Ovary (tissue), 9 donors: ENCODE measurements around the gene TMC6. TPM values are rescaled to one million over a fixed set of nuclear protein-coding genes. Genes with fewer than 3 reads are reported as not detected.

ENCODE experiments used
- DNase-seq, 5 donors: peaks; one replicate each; pipeline ENCODE4 v3.0.0-alpha.2; 2019 to 2020
- H3K27ac ChIP-seq, 2 donors: fragments of 200-600 bp; one replicate each; pipeline versions ENCODE4 v1.5.1 to v1.8.0; 2019 to 2022
- H3K27me3 ChIP-seq: fragments of 200-600 bp; one replicate; pipeline ENCODE4 v1.8.0; 2022
- H3K36me3 ChIP-seq: fragments of 200-600 bp; sonication (generic); one replicate; pipeline ENCODE4 v1.5.1; 2019
- H3K4me1 ChIP-seq: one replicate; pipeline ENCODE4 v1.8.1; 2013; ENCODE audit warnings: mild to moderate bottlenecking, moderate library complexity; ENCODE audit not compliant: insufficient read depth
- H3K4me3 ChIP-seq: fragments of 200-600 bp; sonication (generic); one replicate; pipeline ENCODE4 v1.5.1; 2017
- H3K9me3 ChIP-seq, 2 donors: fragments of 200-600 bp in 1 of 2; sonication (generic) in 1 of 2; one replicate each; pipeline versions ENCODE4 v1.5.1 to v1.8.1; 2013 to 2019; ENCODE audit warnings: mild to moderate bottlenecking in 1 of 2, moderate library complexity in 1 of 2
- CTCF ChIP-seq, 3 donors: fragments of 450-650 bp in 2 of 3; fragments of 200-600 bp in 1 of 3; IDR thresholded peaks; one replicate each; pipeline versions ENCODE4 v1.5.1 to v1.8.0; 2016 to 2022; ENCODE audit warnings: antibody characterized with exemption in 3 of 3, mild to moderate bottlenecking in 1 of 3
- EP300 ChIP-seq: sonication (generic); formaldehyde crosslinking; IDR thresholded peaks from one replicate; pipeline ENCODE4 v1.6.1; 2017; ENCODE audit warnings: antibody characterized with exemption
- POLR2A ChIP-seq: fragments of 450-650 bp; IDR thresholded peaks from one replicate; pipeline ENCODE4 v1.6.1; 2017; ENCODE audit warnings: antibody characterized with exemption, mild to moderate bottlenecking, moderate library complexity
- WGBS, 3 donors: extraction: QIAGEN DNeasy Blood & Tissue Kit in 1 of 3; methylation state at CpG; one replicate each; pipeline versions ENCODE4 v1.1.5 to v1.1.7; 2013 to 2017; 5-methylcytosine and 5-hydroxymethylcytosine counted together
- intact Hi-C, 4 donors: fragments of 100-400 bp; cut with DNase I; formaldehyde crosslinking; loops; one replicate each; pipeline versions ENCODE4 v1.11.0 to v1.15.1; 2022 to 2023
- polyA plus RNA-seq, 2 donors: library from polyadenylated mRNA; stranded (reverse); fragments of 200-250 nt in 1 of 2; fragments of 350-450 nt in 1 of 2; fragmentation: Illumina TruSeq in 1 of 2; extraction: RNeasy Lipid Tissue Mini Kit (QIAGEN cat#74804) in 1 of 2; gene quantifications; one replicate each; pipeline ENCODE4 v1.2.3, GENCODE V29; 2013 to 2014
- total RNA-seq, 7 donors: library from RNA; depleted of rRNA in 2 of 7; stranded (reverse); fragments of >200 nt in 2 of 7; fragmentation: NEBNext Ultra II Directional in 3 of 7; extraction: Animal tissue kit (Norgen Biotek cat#: 25700) in 3 of 7; gene quantifications; one replicate each; pipeline versions ENCODE4 v1.1.0 to v1.2.4, GENCODE V29; 2016 to 2023
- donor health status: DM: no; HTN: no; CAD: no; lungs with moderate emphysema.
- donor health status: DM: no; HTN: no; CAD: no.
- donor health status: Bipolar disorder and iron deficiency.
- donor health status: DM: yes; HTN: yes; CAD: no.
- donor health status: DM: no; HTN: no; CAD: no.
- donor health status: DM: yes; HTN: yes; CAD: no.

The TMC6 gene
- total and polyA plus RNA-seq, 9 donors = 1.2 to 26.8 (median 8.3) TPM

DNA sequence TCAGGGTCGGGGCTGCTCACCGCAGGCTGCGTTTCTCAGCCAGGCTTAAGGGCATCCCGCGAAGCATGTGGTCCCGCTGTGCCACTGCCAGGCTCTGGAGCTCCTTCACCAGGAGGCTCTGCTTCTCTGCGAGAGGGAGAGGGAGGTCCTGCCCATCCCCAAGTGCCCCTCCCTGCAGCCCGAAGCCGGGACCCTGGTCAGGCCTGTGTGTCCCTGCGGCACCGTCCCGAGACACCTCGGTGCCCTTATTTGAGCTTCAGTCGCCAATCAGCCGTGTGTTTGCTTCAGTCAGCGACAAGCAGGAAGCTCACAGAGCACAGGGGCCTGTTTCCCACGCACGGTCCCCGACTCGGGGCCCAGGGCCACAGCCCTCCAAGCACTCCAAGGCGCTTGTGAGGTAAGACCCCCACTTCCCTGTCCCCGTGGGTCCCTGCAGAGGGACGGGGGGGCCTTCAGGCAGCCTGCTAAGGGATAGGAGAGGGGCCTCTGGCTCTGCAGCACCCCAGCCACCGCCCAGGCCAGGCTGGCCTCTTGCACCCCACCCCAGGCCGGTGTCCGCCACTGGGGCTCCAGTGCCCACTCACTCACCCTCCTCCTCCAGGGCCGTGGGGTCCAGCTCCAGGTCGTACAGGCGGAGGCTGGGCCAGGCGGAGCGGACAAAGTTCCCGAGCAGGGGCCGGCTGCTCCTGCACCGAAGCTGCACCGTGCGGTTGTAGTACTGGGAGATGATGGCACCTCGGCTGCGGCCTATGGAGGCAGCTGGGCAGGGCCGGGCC, 3.2 kb downstream of the TMC6 start:
- Histone ChIP-seq H3K27ac (no peak overlapping the region), H3K4me3 (no peak overlapping the region), H3K36me3 (no peaks in the 10 kb centered on the region), H3K27me3 (no peaks in the 10 kb centered on the region), H3K9me3 (no peaks in the 10 kb centered on the region), H3K4me1 (no peaks in the 10 kb centered on the region)
- no peak for DNase-seq
- intact Hi-C loops = loop anchor here in 1 of 4 donors (10.0 kb wide), 1 partner anchor 249 kb away; the partner anchor contains the start of gene PGS1
- no peak for TF ChIP-seq CTCF (IDR thresholded peaks at IDR 0.05)
- no peak for TF ChIP-seq POLR2A
- no peak for TF ChIP-seq EP300
- 78 to 85% (median 83%) methylated on average over 24 to 39 of the region's 39 CpGs for WGBS, 3 donors

GRCh38 chr17:78124836-78125137, 3.8 kb downstream of the TMC6 start:
- H3K27me3 ChIP-seq = no peaks in the 10 kb centered on the region
- H3K36me3 ChIP-seq = no peaks in the 10 kb centered on the region
- H3K27ac ChIP-seq = no peak overlapping the region
- H3K4me1 ChIP-seq = no peaks in the 10 kb centered on the region
- intact Hi-C loops = loop anchor here in 1 of 4 donors (10.0 kb wide), 1 partner anchor 250 kb away; the partner anchor contains the start of gene PGS1
- no peak for DNase-seq
- 69 to 82% (median 82%) methylated on average over 12 of the region's 12 CpGs for WGBS, 3 donors
- H3K9me3 ChIP-seq = no peaks in the 10 kb centered on the region
- TF ChIP-seq CTCF (IDR thresholded peaks at IDR 0.05) (no peak), POLR2A (no peak), EP300 (no peak)
- H3K4me3 ChIP-seq = no peak overlapping the region

DNA sequence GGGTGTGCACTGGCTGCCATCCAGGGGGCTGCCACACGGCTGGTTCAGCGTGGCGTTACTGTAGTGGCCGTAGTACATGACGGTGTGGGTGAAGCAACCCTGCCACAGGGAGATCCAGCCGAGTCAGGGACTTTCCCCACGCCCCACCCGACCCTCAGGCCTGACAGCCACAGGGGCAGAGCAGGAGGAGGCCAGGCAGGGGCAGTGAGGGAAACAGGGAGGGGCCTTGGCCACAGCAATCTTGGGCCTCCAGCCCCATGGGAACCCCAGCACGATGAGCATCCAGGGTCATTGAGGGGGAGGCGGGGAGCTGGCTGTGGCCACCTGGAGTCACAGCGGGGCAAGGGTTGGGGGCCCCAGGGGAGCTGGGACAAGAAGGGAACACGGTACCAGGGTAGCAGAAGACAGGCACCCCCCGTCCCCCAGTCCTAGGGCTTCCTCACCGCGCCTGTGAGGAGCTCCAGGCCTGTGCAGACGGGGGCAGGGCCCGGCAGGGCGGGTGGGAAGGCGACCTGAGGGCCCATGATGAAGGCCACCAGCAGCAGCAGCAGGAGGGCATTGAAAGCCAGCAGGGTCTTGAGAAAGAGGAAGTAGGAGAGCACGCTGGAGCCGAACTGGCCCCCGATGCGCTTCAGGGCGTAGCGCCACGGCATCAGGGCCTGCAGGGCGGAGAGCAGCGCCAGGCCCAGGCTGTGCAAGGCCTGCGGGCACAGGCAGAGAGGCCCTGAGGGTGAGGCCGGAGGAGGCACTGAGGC, 4.3 kb downstream of the TMC6 start:
- no peaks in the 10 kb centered on the region for H3K27me3 ChIP-seq
- 81 to 90% (median 88%) methylated on average over 28 to 30 of the region's 30 CpGs for WGBS, 3 donors
- H3K9me3 ChIP-seq = no peaks in the 10 kb centered on the region
- TF ChIP-seq POLR2A = no peak
- no peak for TF ChIP-seq CTCF (IDR thresholded peaks at IDR 0.05)
- no peaks in the 10 kb centered on the region for H3K4me1 ChIP-seq
- no peak overlapping the region for H3K27ac ChIP-seq
- intact Hi-C loops = loop anchor here in 1 of 4 donors (10.0 kb wide), 1 partner anchor 251 kb away; the partner anchor contains the start of gene PGS1
- no peaks in the 10 kb centered on the region for H3K36me3 ChIP-seq
- DNase-seq = no peak
- H3K4me3 ChIP-seq = no peak overlapping the region

DNA sequence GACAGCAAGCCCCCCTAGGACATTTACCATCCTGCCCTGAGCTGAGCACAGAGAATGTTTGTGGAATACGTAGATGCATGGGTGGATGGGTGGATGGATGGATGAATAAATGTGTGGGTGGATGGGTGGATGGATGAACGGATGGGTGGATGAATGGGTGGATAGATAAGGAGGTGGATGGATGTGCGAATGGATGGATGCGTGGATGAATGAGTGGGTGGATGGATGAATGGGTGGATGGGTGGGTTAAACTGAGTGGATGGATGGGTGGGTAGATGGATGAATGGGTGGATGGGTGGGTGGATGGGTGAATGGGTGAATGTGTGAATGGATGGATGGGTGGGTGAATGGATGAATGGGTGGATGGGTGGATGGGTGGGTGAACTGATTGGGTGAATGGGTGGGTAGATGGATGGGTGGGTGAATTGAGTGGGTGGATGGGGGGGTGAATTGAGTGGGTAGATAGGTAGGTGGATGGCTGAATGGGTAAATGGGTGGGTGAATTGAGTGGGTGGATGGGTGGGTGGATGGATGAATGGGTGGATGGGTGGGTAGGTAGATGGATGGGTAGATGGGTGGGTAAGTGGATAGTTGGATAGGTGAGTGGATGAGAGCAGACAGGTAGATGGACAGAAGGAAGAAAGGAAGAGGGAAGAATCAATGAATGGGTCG, 5.2 kb downstream of the TMC6 start:
- WGBS, 3 donors = 93 to 96% (median 95%) methylated on average over 5 of the region's 5 CpGs
- TF ChIP-seq POLR2A (no peak), EP300 (no peak), CTCF (IDR thresholded peaks at IDR 0.05) (no peak)
- Histone ChIP-seq H3K27ac (no peak overlapping the region), H3K4me1 (no peaks in the 10 kb centered on the region), H3K27me3 (no peaks in the 10 kb centered on the region), H3K4me3 (no peak overlapping the region), H3K36me3 (no peaks in the 10 kb centered on the region), H3K9me3 (no peaks in the 10 kb centered on the region)
- intact Hi-C loops = loop anchor here in 1 of 4 donors (10.0 kb wide), 1 partner anchor 251 kb away; the partner anchor contains the start of gene PGS1
- no peak for DNase-seq
